Sigmoid colon (tissue), 3 donors: ENCODE results near the gene TMEM170B.

Source experiments
- CTCF ChIP-seq, 4 experiments: fragments of 450-650 bp in 3 of 4; fragments of 200-600 bp in 1 of 4; IDR thresholded peaks; one replicate each; pipeline ENCODE4 v1.5.1; 2016 to 2019; ENCODE audit warnings: antibody characterized with exemption in 4 of 4, mild to moderate bottlenecking in 3 of 4, moderate library complexity in 2 of 4
- POLR2A ChIP-seq, 2 donors: fragments of 450-650 bp; IDR thresholded peaks; one replicate each; pipeline ENCODE4 v1.6.1; 2016; ENCODE audit warnings: antibody characterized with exemption in 2 of 2, mild to moderate bottlenecking in 2 of 2, moderate library complexity in 2 of 2

GRCh38 chr6:11515763-11516162 lies 21.8 kb upstream of the TMEM170B start:
- no peak for TF ChIP-seq CTCF (IDR thresholded peaks at IDR 0.05)
- no peak for TF ChIP-seq POLR2A (IDR thresholded peaks at IDR 0.05)
